HG02852 (cell line): ENCODE data around the gene MIER2.

ENCODE experiments used
- ATAC-seq: cut with Tn5 transposase; IDR thresholded peaks from one replicate; pipeline ENCODE4 v1.9.1; 2021; ENCODE audit warnings: mild to moderate bottlenecking, moderate library complexity; ENCODE audit not compliant: unreplicated experiment

The MIER2 gene

DNA sequence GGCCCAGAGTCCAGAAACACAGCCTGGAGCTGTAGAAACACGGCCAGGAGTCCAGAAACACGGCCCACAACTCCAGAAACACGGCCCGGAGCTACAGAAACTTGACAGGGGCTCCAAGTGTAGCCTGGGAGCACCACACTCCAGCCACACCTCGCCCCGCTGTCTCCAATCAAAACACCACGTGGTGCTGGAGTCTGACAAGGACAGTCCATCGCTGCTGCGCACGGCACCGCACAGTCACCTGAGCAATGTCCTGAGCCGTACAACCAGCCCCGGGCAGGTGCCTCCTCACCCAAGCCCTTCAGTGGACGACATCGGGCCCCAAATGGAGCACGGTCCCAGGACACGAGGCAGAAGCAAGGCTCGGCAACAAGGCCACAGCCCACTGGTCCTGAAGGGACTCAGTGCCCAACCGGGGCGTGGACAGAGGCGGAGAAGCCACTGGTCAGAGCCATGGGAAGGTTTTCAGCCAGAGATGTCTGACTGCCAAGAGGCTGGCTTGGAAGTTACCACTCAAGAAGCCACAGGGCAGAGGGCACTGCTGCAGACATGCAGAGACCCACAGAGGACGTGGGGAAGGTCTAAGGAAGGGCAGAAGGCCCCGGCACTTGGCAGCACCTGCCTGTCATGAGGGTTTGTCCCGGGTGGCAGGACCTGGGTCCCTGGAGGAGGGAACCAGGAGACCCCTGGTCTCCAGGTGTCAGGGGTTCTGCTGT lies 33.7 kb downstream of the MIER2 start:
- no peak for ATAC-seq

DNA sequence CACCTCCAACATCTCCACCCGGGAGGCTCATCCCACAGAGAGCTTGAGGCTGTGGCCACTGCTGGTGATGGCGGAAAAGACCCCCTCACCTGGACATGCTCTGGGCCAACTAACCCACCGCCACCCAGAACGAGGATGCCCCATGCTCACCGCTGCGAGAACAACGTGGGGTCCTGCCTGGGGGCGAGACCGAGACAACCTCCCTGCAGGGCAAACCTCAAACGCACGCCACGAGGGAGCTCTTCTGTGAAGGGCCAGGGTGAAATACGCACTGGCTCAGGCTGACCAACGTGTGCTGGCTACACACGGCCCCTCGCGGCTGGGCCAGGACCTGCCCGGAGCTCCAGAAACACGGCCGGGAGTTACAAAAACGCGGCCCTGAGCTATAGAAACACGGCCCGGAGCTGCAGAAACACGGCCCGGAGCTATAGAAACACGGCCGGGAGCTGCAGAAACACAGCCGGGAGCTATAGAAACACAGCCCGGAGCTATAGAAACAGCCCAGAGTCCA lies 34.4 kb downstream of the MIER2 start:
- no peak for ATAC-seq

DNA sequence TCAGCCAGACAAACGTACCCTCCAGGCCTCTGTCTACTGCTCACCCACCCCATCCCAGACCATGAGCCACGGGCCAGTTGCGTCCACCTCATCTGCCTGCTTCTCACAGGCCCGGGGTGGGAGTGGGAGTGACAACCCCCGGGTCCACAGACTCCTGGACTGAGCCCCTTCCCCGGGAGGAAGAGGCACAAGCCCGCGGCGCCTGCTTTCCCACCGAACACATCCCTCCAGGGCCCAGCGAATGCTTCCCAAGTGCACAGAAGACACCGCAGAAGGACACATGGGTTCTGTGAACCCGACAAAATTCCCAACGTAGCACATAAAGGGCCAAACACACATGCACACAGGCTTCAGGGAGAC lies 35.4 kb downstream of the MIER2 start:
- ATAC-seq = no peak

DNA sequence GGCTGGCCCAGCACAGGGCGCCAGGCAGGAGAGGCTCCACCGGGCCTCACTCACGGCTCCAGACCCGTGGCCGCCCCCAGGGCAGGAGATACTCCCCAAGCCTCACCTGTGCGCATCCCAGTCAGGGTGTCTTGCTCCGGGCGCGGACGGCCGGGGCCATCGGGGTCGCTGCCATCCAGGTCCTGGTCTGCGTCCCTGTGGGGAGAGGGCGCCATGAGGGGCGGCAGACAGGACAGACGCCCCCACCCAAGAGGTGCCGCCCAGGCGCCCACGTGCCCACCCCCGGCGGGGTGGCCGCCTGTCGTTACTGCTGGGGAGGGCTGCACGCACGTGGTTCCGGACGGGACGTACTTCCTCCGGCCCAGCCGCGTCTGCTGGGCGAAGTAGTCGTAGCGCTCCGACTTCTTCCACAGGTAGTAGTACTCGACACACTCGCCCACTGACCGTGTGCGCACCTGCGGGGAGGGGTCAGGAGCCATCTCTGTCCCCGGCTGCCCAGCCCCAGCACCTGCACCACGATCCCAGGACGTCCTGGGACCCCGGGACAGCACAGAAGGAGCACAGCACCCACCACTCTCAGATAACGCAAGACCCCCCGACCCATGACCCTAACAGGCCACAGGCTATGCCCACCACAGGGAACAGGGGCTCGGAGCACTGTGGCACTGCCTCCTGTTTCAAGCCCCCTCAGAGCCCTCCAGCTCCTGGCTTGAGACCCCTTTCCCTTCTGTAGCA lies 36.0 kb downstream of the MIER2 start:
- no peak for ATAC-seq

DNA sequence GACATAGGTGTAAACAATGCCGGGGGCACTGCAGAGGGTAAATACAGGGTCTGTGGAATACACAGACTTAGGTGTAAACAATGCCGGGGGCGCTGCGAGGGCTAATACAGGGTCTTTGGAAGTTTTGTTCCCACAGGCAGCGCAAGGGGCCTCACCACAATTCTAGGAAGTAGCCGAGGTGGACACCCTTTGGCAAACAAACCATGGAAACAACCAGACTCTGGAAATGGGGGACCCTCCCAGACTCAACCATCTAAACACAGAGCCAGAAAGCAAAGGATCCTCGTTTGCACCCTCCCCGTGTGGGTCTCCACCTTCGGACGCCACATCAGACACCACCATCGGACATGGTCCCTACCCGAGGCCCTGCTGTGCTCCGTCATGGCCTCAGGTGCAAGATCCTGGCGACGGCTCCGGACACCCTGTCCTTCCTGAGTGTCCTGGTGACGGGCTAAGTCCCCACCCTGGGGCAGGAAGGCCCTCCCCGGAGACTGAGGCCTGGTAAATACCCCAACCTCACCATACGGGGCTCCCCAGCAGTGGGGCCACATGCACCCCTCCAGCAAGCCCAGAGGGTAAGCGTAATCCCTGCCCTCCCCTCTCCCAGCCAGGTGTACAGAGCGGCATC lies 36.7 kb downstream of the MIER2 start:
- ATAC-seq = no peak

DNA sequence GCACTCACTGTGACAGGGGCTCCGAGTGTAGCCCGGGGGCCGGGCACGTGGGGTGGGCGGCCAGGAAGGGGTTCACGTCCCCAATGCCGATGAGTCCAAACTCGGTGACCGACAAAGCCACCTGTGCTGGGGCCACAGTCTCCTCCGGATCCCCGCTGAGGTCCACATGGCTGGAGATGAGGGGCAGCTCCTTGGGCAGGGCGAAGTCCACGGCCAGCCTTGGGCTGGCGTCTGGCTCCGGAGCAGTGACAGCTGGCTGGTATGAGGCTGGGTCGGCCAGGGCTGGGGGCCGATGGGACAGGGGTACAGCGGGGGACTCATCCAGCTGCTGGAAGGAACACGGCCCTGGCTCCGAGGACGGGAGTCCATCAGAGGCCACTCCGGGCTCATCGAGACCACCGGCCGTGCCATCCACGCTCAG lies 37.5 kb downstream of the MIER2 start:
- ATAC-seq = no peak

DNA sequence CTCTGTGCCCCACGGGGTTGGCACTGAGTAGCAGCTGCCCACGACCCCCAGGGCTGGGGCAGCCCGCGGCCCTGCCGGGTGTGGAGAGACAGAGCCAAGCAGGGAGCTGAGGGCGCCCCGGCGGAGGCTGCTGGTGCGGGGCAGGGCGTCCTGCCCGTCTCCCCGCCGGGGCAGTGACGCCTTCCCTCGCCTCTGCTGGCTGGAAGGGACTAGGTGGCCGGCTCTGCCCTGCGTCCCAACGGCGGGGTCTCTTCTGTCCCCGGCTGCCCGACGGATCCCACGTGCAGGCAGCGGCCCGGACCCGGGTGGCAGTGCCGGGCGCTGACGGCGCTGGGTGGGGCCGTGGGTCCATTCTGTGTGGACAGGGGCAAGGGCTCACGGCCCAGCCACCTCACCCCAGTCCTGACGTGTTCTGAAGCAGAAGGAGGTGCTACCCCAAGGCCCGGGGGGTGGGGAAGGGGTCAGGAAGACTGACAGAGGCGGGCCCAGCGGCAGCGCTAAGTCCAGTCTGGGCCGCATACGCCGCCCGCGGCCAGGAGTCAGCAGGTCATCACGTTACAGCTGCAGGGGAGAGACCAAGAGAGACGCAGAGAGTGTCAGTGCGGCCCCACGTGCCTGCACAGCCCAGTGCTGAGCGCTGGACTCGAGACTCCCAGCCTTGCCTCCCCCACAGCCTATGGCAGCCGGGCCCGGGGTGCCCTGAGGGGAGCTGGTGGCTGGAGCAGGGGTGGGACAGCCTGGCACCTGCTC lies 38.3 kb downstream of the MIER2 start:
- ATAC-seq = no peak

DNA sequence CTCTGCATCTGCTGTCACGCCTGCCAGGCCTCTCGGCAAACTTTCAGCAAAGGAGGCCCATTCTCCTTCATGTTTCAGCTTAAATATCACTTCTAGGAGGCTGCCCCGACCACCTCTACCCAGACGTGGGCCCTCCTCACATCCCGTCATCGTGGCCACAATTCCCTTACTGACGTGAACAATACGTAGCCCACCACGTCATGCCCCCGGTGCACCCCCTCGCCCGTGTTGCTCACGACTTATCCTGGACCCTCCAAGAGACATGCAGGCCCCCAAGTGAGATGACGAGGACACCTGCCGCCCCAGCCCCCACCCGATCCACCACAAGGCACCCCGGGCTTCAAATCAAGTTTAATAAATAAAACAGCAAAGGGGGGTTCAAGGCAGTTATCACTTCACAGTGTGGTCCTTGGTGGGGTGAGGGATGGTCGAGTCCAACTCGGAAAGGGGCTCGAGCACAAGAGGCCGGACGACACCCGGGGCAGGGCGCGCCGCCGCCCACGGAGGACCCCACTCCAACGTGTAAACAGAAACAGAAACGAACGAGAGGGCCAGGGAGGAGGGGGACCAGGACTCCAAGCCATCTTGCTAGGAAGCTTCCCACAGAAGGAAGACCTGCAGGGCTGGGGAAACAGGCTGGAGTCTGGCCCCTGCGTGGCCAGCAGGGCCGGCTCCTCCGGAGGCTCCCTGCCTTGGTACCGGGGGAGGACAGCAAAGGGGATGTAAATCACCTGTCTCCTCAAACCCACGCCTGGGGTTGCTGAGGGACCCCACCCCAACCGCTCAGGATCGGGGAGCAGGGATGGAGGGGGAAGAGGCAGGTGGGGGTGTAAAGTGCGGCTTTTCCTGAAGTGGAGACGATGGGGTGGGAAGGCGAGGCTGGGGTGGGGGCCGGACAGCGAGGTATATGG lies 39.1 kb downstream of the MIER2 start:
- no peak for ATAC-seq

DNA sequence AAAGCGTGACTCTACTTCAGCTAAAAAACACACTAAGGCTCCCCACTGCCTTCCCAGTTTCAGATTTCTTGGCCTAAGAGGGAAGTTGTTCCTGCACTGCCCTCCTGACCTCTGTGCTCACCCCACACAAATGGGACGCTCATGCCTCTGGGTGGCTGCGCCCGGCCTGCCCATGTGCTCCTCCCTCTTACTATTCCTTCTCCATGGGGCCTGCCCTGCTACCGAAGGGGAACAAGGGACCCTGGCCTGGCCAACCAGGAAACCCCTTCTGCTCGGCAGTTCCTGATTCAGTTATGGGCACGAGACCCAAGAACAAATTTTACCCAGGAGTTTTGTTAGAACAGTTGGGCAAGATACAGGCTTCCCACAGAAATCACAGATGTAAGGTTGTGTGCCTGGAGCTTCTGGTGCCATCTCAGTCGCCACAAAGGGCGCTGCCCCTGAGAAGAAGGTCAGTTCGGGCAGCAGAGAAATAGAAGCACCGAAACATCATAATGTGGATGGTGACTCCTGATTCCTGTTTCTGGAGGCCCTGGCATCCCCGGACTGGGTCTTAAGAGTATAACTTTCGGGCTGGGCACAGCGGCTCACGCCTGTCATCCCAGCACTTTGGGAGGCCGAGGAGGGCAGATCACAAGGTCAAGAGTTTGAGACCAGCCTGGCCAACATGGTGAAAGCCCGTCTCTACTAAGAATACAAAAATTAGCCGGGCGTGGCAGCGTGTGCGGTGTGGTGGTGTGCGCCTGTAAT lies 47.9 kb downstream of the MIER2 start:
- no peak for ATAC-seq

DNA sequence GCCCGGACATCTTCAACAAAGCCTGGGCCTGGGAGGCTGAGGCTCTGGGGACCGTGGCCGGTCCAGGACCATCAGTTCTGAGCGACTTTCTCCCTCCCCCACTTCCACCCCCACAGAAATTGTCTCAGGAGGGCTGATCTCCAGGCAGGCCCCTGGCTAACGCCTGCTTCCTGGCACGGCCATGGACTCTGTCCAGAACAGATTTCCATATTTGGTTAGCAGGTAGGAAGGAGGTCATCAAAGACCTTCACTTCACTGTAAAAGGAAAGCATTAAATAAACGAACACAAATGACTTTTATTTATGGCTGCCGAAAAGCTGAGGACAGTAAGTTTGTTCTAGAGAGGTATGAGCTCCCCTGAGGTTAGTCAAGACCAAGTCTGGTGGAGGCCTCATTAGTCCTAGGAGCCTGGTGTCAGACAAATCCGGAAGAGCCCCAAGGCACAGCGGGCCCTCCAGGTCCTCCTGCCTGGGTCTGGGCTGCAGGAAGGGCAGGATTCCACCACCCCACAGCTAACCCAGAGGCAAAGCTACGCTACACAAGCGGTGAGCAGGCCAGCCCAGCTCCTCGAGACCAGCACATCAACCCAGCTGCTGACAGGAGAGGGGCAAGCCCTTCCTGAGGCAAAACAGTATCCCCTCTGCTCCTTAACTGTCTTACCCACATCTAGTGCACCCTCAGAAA lies 48.8 kb downstream of the MIER2 start:
- ATAC-seq = no peak

DNA sequence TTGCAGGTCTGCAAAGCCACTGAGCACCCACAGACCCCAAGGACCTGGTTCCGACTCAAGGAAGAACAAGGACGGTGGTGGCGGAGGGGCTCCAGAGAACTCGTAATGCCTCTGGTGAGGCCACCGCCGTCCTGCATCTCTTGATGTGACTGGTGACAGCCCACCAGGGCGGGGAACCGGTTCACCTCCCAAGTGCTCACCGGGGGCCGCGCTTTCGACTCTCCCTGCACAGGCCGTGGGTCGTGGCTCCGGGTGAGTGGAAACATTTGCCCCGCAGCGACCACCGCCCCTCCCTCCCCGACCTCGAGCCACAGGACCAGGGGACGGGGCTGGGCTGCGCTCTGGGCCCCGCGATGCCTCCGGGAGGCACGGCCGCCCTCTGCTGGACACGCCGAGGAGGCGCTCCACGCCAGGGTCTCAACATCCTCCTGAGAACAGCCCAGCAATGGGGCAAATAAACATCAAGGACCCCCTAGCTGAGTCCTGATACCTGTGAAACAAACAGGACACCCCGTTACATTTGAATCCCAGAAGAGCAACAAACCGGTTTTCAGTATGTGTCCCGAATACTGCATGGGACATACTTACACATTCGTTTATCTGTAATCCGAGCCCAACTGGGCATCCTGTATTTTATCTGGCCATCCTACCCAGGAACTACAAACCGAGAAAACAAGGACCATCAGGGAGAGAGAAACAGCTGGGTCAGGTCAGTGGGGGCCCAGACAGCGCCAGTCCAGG lies 49.5 kb downstream of the MIER2 start:
- no peak for ATAC-seq

DNA sequence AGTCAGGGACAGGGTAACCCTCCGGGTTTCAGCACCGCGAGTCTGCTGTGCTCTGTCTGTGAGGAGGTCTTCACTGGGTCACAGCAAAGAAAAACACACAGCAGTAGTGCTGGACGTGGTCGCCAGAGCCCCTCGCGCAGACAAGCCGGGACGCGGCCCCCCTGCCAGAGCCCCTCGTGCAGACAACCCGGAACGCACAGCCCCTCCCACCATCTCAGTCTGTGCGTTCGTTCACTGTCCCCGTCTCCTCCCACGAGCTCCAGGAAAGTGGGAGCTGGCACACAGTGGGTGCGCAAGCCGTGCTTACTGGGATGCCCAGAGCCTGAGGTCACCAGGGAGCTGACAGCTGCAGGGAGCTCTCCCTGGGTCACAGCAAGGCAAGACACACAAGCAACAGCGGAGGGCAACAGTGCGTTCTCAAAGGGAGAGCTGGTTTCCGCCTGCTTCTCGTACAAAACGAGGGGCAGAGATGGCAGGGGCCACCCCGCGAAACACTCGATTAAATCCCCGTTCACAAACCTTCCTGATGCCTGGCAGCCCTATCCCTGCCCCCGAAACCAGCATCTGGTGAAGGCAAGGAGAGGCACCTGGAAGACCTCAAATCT lies 50.2 kb downstream of the MIER2 start:
- ATAC-seq = no peak

DNA sequence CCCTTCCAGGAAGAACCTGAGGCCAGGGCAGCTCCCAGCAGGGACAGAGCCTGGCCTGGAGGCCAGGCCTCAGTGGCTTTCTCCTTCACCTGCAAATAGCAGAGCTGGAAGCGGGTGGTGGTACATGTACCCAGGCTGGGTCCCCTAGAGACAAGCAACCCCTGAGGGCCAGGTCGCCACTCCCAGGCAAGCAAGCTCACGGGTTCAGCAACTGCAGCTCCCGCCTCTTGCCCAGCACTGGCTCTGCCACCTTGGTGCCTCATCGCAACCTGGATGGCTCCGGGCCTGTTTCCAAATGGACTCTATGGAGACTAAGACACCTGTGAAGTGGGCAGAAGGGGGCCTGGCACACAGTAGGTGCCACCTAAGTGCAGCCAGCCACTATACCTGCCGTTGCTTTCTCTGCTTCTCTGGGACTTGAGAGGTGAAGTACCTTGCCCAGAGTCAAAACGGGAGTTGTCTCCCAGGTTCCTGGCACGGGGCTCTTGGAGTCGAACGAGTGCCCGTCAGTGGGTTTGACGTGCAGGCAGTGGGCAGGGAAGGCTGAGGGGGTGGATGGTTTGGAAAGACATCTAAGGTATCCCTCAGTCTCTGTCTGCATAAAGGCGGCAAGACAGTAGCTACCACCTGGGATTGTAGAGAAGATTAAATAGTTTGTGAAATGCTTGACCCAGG lies 51.0 kb downstream of the MIER2 start:
- no peak for ATAC-seq

DNA sequence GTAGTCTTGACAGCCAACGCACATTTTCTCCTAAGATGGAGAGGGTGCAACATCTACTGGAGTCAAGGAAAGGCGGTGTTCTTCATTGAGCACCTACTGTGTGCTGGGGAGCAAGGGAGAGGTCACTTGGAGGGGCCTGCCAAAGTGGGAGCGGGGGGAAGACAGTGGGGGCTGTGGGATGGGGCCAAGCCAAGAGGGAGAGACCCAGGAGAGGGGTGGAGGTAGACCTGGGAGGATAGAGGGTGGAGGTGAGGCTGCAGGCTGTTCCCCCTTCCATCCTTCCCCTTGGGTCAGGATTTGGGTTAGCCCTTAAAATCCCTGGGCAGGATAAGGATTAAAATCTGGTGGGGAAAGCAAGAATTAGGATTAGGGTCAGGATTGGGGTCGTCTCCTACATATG lies 51.6 kb downstream of the MIER2 start:
- no peak for ATAC-seq

DNA sequence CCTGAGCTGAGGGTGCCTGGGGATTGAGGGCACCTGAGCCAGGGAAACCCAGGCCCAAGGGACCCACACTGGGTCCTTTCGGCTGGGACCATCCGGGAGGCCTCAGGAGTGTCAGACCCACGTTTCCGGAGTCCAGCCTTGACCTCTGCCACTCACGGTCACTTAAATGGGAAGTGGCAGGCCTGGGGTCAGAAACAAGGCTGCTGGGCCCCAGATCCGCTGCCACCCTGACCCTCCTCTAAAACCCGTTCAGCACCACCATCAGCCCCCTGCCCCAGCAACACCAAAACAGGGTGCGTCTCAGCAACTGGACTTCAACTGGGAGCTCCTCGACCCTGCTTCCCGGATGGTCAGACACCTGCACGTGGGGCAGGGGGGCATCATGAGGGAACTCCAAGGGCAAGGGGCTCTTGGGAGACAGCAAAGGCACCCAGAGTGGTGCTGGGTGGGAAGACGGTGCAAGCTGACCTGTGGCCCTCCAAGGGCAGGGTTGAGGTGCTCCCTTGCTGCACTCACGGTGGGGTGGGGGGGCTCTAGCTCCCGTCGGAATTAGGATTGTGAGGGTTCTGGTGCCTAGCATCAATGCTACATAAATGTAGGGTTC lies 52.2 kb downstream of the MIER2 start:
- no peak for ATAC-seq

DNA sequence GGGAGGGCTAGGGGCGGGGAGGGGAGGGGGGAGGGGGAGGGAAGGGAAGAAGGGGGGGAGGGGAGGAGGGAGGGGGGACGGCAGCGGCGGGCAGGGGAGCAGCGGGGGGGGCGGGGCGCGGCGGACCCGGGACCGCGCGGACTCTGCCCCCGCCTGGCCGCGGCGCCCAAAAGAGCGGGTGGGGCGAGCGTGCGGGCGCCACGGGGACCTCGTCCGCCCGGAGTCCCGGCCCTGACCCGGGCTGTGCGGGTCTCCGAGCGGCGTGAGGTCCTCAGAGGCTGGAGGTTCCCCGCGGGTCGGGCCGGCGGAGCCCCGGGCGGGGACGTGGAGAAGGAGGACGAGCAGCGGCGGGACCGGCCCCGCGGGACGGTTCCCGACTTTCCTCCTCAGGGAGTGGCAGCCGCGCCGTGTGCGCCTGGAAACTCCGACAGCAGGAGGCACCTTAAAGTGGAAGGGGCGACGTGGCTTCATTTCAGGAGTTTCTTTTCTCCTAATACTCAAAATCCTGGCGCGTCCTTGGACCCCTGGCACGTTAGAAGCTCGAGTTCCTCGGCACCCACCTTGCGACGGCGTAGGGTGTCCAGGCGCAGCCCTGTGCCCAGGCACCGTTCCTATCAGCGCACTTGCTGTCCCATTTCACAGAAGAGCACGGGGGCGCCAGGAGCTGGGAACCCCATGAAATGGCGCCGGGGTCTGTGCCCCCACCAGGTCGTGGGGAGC lies 52.9 kb downstream of the MIER2 start:
- no peak for ATAC-seq
